Measurements from ENCODE around the gene TNFSF10. TPM values are rescaled to one million over a fixed set of nuclear protein-coding genes. Genes with fewer than 3 reads are reported as not detected.

The TNFSF10 gene
- total and polyA plus RNA-seq, 10 of the 15 experiments (the other 5 are each of a cell fraction or from before 2014, with no cell fraction given): 2.1 to 12.3 (median 4.4) TPM

- 0% methylated on average over 1 of the region's 1 CpG for WGBS (ENCODE audit: insufficient coverage, insufficient replicate concordance, low lambda C conversion rate, missing lambda C conversion rate)
- SMC1A ChIA-PET (ENCODE audit: uncharacterized antibody, unreplicated experiment): interaction anchor here (0.9 to 3.4 kb wide), 5 partner anchors 16 to 612 kb away, joined by 3 to 21 read pairs (median 6); no protein-coding TSS in a partner anchor
- POLR2A ChIA-PET: no interaction called here
- TF ChIP-seq BACH1 (IDR thresholded peaks at IDR 0.05; ENCODE audit: borderline replicate concordance) (no peak), CBX3 (IDR thresholded peaks at IDR 0.05; ENCODE audit: borderline replicate concordance, low read depth) (no peak), CUX1 (IDR thresholded peaks at IDR 0.05; ENCODE audit: insufficient replicate concordance, low read depth, low read length) (no peak), CTCF (IDR thresholded peaks at IDR 0.05 in 2 of 3, conservative IDR thresholded peaks at IDR 0.05 in 1 of 3; ENCODE audit: control insufficient read depth in 2 of 3, extremely low read depth in 1 of 3, insufficient read depth in 1 of 3, low read depth in 3 of 3, low read length in 3 of 3) (no peak), CHD1 (IDR thresholded peaks at IDR 0.05; ENCODE audit: low read depth, low read length) (no peak), CBFB (IDR thresholded peaks at IDR 0.05; ENCODE audit: low read depth) (no peak), RELB (IDR thresholded peaks at IDR 0.05; ENCODE audit: low read depth) (no peak), ZBTB11 (CRISPR knock-in tag; IDR thresholded peaks at IDR 0.05) (no peak), PML (IDR thresholded peaks at IDR 0.05; ENCODE audit: low read length) (no peak), KAT2A (conservative IDR thresholded peaks at IDR 0.05; ENCODE audit: control insufficient read depth, low read depth, low read length) (no peak), CREB1 (IDR thresholded peaks at IDR 0.05; ENCODE audit: low read depth) (no peak)
These were observed 45.1 kb downstream of the TNFSF10 start for GRCh38 chr3:172478116-172478515.

More at GRCh38 chr3:172478116-172478515, 45.1 kb downstream of the TNFSF10 start:
- no peaks in the 10 kb centered on the region; a peak in 2 of 4 replicates for H3K27me3 ChIP-seq (replicated peaks in 1 of 2; ENCODE audit: control insufficient read depth in 2 of 2, insufficient read depth in 2 of 2, low read length in 1 of 2)
- ChIA-PET RAD21 (ENCODE audit: unreplicated experiment) (interaction anchor here (1.7 kb wide), 2 partner anchors 117 to 145 kb away, joined by 6 to 8 read pairs; no protein-coding TSS in a partner anchor), CTCF (interaction anchor here (0.6 to 3.8 kb wide), 18 partner anchors 10 to 1517 kb away, joined by 3 to 39 read pairs (median 5); no protein-coding TSS in a partner anchor)
- H4K20me1 ChIP-seq (ENCODE audit: control insufficient read depth, insufficient read depth): no peaks in the 10 kb centered on the region
- no peak overlapping the region for H3K4me3 ChIP-seq
- no peaks in the 10 kb centered on the region for H3K36me3 ChIP-seq (ENCODE audit: control insufficient read depth in 2 of 2, insufficient read depth in 2 of 2, low read length in 1 of 2)
- H3K4me2 ChIP-seq (ENCODE audit: control insufficient read depth, insufficient read depth): no peak overlapping the region
- DNase-seq (ENCODE audit: low read depth, low spot score) (no peak), FAIRE-seq (no peak), ATAC-seq (peak; percentile 71)
- H3K9me3 ChIP-seq (replicated peaks; ENCODE audit: control insufficient read depth, insufficient read depth, low read length): no peaks in the 10 kb centered on the region
- BruUV-seq (replicated peaks): no TSS peak
- H3K27ac ChIP-seq (ENCODE audit: control insufficient read depth, insufficient read depth): no peak overlapping the region
- H3K79me2 ChIP-seq (ENCODE audit: control insufficient read depth, insufficient read depth, low read length): no peaks in the 10 kb centered on the region
- in situ Hi-C loops (cut with MboI): no loop called here
- intact Hi-C loops (cut with micrococcal nuclease; ENCODE audit: unreplicated experiment): loop anchor here (5.0 to 10.0 kb wide), 2 partner anchors 189 to 833 kb away; no protein-coding TSS in a partner anchor
- no peak overlapping the region for H2AFZ ChIP-seq (ENCODE audit: control insufficient read depth, low read depth, low read length)
- peaks cover 9% of the 10 kb centered on the region; the same call in 1 of the 2 replicates for H3K4me1 ChIP-seq (ENCODE audit: control insufficient read depth, insufficient read depth, low read length)
- no peak overlapping the region for H3K9ac ChIP-seq (ENCODE audit: control insufficient read depth, insufficient read depth, low read length)

Measured in GM12878 (cell line).